OCI-LY3 (cell line): ENCODE measurements around the gene PCDHGB4.

Source experiments
- EZH2phosphoT487 ChIP-seq: fragments of 200-600 bp; shearing (Covaris generic); IDR thresholded peaks from 2 replicates; pipeline ENCODE4 v1.6.1; 2018; ENCODE audit warnings: antibody characterized with exemption, mixed run types, low read depth
- TF ChIP-seq, protein P1 (sequence below): fragments of 200-600, 300-600 bp; sonication (generic); IDR thresholded peaks from 2 replicates; pipeline ENCODE4 v1.5.1; 2014; ENCODE audit warnings: antibody characterized with exemption, low read length, low read depth

DNA sequence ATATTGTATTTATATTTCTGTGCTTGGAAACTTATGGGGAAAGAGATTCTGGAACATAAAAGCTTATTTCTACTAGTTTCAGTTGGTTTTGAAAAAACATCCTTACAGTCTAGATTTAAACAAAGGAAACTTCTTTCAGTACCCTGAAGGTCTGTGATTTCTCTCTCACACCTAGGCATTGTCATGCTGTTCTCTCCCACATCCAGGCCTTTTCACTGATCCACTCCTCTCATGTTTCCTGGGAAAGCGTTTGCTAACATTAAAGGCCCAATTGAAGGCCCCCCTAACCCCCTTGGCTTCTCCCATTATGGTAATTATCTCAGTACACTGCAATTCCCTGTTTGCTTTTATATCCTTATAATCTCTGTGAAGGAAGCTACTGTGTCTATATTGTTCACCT lies 44.7 kb upstream of the PCDHGB4 start:
- TF ChIP-seq, protein P1, sequence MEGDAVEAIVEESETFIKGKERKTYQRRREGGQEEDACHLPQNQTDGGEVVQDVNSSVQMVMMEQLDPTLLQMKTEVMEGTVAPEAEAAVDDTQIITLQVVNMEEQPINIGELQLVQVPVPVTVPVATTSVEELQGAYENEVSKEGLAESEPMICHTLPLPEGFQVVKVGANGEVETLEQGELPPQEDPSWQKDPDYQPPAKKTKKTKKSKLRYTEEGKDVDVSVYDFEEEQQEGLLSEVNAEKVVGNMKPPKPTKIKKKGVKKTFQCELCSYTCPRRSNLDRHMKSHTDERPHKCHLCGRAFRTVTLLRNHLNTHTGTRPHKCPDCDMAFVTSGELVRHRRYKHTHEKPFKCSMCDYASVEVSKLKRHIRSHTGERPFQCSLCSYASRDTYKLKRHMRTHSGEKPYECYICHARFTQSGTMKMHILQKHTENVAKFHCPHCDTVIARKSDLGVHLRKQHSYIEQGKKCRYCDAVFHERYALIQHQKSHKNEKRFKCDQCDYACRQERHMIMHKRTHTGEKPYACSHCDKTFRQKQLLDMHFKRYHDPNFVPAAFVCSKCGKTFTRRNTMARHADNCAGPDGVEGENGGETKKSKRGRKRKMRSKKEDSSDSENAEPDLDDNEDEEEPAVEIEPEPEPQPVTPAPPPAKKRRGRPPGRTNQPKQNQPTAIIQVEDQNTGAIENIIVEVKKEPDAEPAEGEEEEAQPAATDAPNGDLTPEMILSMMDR: no peak
- no peak for TF ChIP-seq EZH2phosphoT487
